HG03460 (cell line): ENCODE measurements around the gene PNLIPRP2.

Experiments used
- ATAC-seq: cut with Tn5 transposase; IDR thresholded peaks from one replicate; pipeline ENCODE4 v1.9.1; 2021; ENCODE audit not compliant: unreplicated experiment

PNLIPRP2 gene

DNA sequence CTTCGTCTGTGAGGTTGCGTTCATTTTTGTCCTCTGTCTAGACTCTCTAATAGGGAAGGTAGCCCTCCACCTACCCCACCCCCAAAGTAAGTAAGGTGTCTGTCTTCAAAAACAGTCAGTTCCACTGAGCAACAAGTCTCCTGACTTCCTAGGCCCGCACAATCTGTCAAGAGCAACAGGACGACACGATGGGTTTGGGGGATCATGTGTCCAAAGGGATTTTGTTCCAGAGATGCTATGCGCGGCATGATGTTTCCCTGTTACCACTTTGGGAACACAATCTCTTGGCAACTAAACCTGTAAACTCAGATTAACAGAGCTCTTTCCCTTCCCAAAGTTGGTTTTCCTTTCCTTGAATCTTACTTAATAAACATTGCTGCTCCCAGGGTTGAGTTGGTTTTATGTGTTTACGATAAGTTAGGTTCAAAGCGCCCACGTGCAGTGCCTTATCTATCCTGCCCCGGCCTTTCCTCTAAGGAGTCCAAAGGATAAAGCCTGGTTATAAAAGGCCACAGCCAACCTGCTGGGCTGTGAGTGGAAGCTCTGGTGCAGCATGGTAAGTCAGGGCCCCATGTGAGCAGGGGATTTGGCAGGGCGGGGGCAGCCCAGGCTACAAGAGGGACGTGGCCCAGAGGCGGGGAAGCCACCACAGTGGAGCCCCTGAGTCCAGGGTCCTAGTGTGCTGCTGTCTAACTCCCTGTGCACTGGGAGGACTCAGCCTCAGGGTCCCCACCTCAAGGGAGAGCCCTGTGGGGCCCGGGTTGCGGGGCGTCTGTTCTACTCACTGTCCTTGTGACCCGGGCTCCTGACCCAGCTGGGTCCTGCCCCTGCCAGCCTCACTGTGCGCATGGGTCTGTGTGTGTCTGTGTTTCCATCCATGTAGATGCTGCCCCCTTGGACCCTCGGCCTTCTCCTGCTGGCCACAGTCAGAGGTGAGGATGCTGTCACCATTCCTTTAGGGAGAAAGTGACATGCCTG, at the start of gene PNLIPRP2:
Gene PNLIPRP2 (plus strand): TSS at position 531 of the 978 bp plus-strand sequence.
- no peak for ATAC-seq

DNA sequence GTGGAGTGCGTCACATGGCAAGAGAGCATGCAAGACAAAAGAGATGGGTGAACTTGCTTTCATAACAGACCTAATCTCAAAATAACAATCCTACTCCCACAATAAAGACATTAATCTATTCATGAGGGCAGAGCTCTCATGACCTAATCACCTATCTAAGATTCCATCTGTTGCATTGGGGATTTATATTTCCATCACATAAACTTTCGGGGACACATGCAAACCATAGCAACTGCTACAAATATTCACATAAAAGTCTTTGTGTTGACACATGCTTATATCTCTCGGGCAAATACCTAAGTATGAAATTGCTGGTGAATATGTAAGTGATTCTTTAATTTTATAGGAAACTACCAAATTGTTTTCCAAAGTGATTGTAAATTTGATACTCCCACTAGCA, 46.0 kb upstream of the PNLIPRP2 start:
- ATAC-seq: no peak

- no peak for ATAC-seq
Observed at GRCh38 chr10:116587878-116588591, 32.7 kb upstream of the PNLIPRP2 start.

DNA sequence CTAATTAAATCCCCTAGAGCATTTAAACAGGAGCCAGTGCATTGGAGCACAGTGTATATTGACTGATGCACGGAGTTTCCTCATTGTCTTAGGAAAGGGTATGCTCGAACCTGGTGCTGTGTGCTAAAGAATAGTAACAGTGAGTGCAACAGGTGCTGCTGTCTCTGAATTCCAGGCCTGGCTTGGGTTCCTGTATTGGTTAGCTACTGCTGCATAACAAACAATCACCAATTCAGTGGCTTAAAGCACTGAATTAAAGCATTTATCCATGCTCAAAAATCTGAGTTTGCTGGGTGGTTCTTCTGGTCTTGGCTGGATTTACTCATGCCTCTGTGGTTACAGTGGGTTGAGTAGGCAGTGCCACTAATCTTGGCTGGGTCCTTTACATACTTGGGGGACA, 31.8 kb upstream of the PNLIPRP2 start:
- ATAC-seq: no peak

DNA sequence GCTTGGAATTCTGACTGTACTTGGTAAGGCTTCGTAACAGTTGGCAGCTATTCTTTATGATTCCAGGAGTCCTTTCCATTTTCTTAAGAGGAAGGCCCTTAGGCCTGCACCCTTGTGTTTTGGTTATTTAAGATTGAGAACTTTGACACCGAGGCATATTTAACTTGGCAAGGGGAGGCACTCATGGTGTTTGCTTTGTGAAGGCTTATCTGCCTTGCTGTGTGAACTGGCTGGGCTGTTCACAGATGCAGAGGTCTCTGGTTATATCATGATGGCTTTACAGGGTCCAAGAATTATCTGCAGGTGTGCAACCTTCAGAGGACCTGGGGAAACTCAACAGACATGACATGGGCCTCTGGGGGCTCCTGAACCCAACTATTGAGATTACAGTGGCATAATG, 30.8 kb upstream of the PNLIPRP2 start:
- ATAC-seq: no peak

GRCh38 chr10:116590590-116591444, 29.9 kb upstream of the PNLIPRP2 start, which contains the start of gene PNLIPRP1:
Gene PNLIPRP1 (plus strand): TSS chr10:116590959. CDS start chr10:116591130, 171 bp downstream.
- no peak for ATAC-seq

DNA sequence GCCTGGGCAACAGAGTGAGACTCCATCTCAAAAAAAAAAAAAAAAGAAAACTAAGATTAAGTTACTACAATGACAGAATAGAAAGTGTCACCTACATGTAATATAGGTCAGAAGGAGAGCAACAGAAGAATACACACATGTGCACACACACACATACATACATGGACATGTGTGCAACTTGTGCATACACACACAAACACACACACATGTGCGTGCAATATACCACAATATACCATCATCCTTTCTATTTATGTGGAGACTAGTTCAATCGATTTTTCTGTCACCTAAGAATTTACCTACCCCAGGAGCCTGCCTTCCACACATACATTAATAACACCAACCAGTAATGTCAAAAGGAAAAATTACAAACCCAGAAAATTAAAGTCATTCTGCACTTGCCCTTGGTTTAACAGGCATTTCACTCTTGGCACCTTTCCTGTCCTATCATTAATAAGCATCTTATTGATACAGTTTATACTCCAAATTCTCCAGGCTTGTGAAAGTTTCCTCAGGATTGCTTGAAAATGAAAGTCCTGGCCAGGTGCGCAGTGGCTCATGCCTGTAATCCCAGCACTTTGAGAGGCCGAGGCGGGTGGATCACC, 27.5 kb upstream of the PNLIPRP2 start:
- no peak for ATAC-seq

- ATAC-seq: no peak
Observed at GRCh38 chr10:116594525-116595035, 26.2 kb upstream of the PNLIPRP2 start.

GRCh38 chr10:116596062-116596461, 24.7 kb upstream of the PNLIPRP2 start:
- ATAC-seq: no peak

DNA sequence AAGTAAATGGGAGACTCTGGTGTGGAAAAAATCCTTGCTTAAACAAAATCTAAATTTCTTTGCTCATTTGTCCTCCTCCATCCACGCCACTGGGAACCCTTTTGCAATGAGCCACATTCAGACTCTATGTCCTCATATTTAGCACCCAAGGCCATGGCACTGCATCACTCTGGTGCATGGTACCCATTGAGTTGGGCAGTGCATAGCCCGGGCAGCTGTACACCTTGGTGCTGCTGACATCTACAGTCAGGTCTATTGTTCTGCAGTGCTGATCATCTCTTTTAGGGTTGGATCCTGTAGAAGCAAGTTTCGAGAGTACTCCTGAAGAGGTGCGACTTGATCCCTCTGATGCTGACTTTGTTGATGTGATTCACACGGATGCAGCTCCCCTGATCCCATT, 23.2 kb upstream of the PNLIPRP2 start:
- no peak for ATAC-seq

- ATAC-seq: no peak
Observed at GRCh38 chr10:116598329-116598728, 22.4 kb upstream of the PNLIPRP2 start.

DNA sequence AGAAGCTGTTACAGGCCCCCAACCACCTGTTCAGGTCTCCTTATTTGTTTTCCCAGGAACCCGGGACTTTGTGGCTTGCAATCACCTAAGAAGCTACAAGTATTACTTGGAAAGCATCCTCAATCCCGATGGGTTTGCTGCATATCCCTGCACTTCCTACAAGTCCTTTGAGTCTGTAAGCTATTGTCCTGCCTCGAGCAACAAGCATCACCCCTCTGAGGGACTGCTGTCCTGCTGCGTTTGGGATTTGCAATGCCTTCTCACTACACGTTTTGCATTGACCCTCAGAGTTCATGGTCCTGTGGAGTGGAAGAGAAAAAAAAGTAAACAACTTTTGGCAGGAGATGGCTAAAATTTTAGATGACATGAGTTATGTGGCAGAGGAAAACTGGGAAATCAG, 20.8 kb upstream of the PNLIPRP2 start:
- ATAC-seq: no peak

DNA sequence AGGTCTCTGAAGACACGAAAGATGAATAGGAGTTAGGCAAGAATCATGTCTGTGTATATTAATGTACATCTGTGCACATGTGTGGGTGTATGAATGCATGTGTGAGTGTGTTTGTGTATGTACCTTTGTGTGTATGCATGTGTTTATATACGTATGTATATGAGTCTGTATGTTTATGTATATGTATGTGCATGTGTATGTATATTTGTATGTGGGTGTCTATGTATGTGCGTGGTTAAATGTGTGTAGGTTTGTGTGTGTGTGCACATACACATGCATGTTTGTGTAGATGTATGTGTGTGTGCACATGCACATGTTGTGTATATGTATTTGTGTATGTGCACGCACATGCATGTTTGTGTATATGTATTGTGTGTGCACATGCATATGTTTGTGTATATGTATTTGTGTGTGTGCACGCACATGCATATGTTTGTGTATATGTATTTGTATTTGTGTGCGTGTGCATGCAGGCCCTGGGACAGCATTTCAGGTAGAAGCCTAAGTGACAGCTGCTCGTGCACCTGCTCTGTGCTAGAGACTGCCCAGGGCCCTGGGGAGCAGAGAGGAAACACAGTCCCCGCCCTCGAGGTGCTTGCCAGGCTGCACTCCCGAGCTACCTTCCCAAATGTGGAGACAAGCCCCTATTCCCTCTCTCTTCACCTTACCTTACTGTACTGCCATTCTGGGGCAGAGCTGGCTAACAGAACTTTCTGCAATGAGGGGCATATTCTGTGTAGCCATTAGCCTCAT, 17.9 kb upstream of the PNLIPRP2 start:
- ATAC-seq: no peak

DNA sequence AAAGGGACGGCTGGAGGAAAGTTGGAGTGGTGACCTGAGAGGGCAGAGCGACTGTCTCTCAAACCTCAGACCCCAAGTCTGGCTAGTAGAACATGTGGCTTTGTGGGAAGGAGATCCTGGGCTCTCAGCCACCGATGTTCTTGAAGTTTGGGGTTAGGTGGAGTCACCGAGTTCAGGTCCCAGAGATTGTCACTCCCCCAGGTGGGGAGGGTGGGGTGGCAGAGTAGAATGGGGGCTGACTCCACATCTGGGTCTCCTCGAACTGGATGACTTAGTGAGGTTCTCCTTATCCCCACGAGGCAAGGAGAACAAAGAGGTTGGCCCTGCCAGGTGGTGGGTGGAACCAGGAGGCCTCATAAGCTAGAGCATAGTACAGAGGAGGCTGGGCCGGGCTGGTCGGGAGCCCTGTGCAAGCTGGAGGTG, 14.7 kb upstream of the PNLIPRP2 start:
- no peak for ATAC-seq

DNA sequence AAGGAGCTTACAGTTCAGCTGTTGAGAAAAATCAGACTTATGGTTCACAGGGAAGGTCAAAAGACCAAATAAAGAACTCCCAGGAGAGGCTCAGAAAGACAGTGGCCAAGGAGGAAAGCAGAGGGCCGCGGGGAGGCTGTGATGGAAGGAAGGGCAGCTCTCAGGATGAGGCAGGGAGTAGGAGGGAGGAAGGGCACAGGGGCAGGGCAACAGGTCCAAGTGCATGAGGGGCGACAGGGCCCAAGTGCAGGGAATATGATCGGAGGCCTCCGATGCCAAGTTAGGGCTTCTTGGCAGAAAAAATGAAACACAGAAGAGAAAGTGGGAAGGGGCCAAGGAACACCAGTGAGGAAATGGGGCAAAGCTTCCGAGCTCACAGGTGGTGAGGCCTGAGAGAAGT, 13.4 kb upstream of the PNLIPRP2 start:
- no peak for ATAC-seq

GRCh38 chr10:116608686-116609594, 11.8 kb upstream of the PNLIPRP2 start:
- ATAC-seq: no peak

DNA sequence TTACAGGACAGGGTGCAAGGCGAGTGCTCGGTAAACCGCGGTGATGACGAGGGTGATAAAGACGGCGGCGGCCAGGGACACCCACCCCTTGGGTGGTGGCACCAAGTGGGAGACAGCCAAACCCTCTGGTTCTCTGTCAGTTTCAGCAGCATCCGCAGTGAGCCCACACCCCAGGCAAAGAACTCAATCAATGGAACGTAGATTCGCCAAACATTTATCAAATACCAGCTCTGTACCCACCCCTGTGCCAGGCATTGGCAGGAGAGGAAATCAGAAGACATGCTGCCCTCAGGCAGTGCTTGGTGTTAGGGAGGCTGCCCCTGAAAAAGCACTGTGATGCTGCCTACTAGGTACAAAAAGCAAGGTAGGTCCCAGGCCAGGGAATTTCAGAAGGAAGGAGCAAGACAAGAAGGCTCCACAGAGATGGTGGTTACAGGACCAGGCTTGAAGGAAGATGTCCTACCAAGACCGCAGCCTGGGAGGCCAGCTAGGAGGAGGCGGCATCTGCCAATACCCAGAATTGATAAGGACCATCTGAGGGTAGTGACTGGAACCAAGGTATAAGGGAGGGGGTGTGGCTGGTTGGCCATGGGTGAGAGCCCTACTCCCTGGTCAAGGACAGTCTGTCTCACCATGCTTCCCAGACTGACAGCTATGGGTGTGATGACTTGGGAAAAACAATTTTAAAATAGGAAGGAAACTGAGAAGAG, 10.2 kb upstream of the PNLIPRP2 start:
- no peak for ATAC-seq

DNA sequence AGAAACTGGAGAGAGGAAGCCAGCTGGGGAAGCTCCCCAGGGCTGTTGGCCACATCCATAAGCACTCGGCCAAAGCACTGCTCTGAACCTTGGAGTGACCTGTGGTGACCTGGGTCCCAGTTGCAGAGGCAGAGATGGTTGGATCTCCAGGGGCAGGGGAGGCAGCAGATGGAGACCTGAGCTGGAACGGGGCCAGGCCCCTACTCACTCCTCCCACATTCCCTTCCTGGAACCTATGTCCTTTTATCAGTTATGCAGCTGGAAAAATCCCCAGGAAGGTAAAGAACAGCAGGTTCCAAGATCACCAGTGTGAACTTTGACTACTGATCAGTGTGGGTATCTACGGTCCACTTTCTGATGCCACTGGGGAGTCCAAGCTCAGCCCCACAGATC, 9.6 kb upstream of the PNLIPRP2 start:
- ATAC-seq: no peak
